Measurements from ENCODE around the gene SERINC5.

SERINC5 gene

GRCh38 chr5:80212171-80212667 lies 43.6 kb downstream of the SERINC5 start:
- H3K36me3 ChIP-seq = no peaks in the 10 kb centered on the region
- no peaks in the 10 kb centered on the region for H3K9me3 ChIP-seq
- no peak overlapping the region for H3K4me3 ChIP-seq (ENCODE audit: low read depth, low read length)
- TF ChIP-seq CTCF (IDR thresholded peaks at IDR 0.05; ENCODE audit: low read depth, low read length) = no peak
- no peaks in the 10 kb centered on the region for H3K27me3 ChIP-seq
- no peak for DNase-seq
- H3K4me1 ChIP-seq = peaks cover 2% of the 10 kb centered on the region; the same call in 1 of the 2 replicates

- H3K4me3 ChIP-seq (ENCODE audit: low read depth, low read length) = no peak overlapping the region
- H3K4me1 ChIP-seq = peaks cover 5% of the 10 kb centered on the region
- no peaks in the 10 kb centered on the region for H3K36me3 ChIP-seq
- no peak for DNase-seq
- no peak for TF ChIP-seq CTCF (IDR thresholded peaks at IDR 0.05; ENCODE audit: low read depth, low read length)
- H3K27me3 ChIP-seq = no peaks in the 10 kb centered on the region
- no peaks in the 10 kb centered on the region for H3K9me3 ChIP-seq
These were observed 44.5 kb downstream of the SERINC5 start for GRCh38 chr5:80211327-80211726.

GRCh38 chr5:80210014-80210413 lies 45.8 kb downstream of the SERINC5 start:
- no peak for DNase-seq
- Histone ChIP-seq H3K4me3 (ENCODE audit: low read depth, low read length) (no peak overlapping the region), H3K27me3 (no peaks in the 10 kb centered on the region), H3K36me3 (no peaks in the 10 kb centered on the region), H3K9me3 (no peaks in the 10 kb centered on the region), H3K4me1 (peaks cover 15% of the 10 kb centered on the region)
- TF ChIP-seq CTCF (IDR thresholded peaks at IDR 0.05; ENCODE audit: low read depth, low read length) = no peak

- Histone ChIP-seq H3K4me3 (ENCODE audit: low read depth, low read length) (no peak overlapping the region), H3K4me1 (peaks cover 26% of the 10 kb centered on the region), H3K9me3 (no peaks in the 10 kb centered on the region), H3K27me3 (no peaks in the 10 kb centered on the region), H3K36me3 (no peaks in the 10 kb centered on the region)
- DNase-seq = no peak
- no peak for TF ChIP-seq CTCF (IDR thresholded peaks at IDR 0.05; ENCODE audit: low read depth, low read length)
These were observed 47.5 kb downstream of the SERINC5 start for GRCh38 chr5:80208381-80208780.

- no peak for TF ChIP-seq CTCF (IDR thresholded peaks at IDR 0.05; ENCODE audit: low read depth, low read length)
- Histone ChIP-seq H3K4me3 (ENCODE audit: low read depth, low read length) (no peak overlapping the region), H3K4me1 (peaks cover 26% of the 10 kb centered on the region), H3K36me3 (no peaks in the 10 kb centered on the region), H3K27me3 (no peaks in the 10 kb centered on the region), H3K9me3 (no peaks in the 10 kb centered on the region)
- DNase-seq = no peak
These were observed 48.0 kb downstream of the SERINC5 start for GRCh38 chr5:80207832-80208231.

GRCh38 chr5:80206282-80206681 lies 49.6 kb downstream of the SERINC5 start:
- Histone ChIP-seq H3K36me3 (peaks cover 11% of the 10 kb centered on the region), H3K4me1 (peaks cover 24% of the 10 kb centered on the region), H3K9me3 (no peaks in the 10 kb centered on the region), H3K27me3 (no peaks in the 10 kb centered on the region), H3K4me3 (ENCODE audit: low read depth, low read length) (no peak overlapping the region)
- TF ChIP-seq CTCF (IDR thresholded peaks at IDR 0.05; ENCODE audit: low read depth, low read length) = no peak
- no peak for DNase-seq
